Iris pigment epithelial cell (primary cell): ENCODE results near the gene ZNF267.
"Not testable (repeated sequence)": the region's sequence is repeated elsewhere in the genome, so short reads cannot be mapped to it uniquely, and the experiment has no call there.

ENCODE experiments used
- DNase-seq: peaks from one replicate; pipeline ENCODE4 v3.0.0-alpha.2; 2011; ENCODE audit warnings: low read depth

Gene ZNF267

DNA sequence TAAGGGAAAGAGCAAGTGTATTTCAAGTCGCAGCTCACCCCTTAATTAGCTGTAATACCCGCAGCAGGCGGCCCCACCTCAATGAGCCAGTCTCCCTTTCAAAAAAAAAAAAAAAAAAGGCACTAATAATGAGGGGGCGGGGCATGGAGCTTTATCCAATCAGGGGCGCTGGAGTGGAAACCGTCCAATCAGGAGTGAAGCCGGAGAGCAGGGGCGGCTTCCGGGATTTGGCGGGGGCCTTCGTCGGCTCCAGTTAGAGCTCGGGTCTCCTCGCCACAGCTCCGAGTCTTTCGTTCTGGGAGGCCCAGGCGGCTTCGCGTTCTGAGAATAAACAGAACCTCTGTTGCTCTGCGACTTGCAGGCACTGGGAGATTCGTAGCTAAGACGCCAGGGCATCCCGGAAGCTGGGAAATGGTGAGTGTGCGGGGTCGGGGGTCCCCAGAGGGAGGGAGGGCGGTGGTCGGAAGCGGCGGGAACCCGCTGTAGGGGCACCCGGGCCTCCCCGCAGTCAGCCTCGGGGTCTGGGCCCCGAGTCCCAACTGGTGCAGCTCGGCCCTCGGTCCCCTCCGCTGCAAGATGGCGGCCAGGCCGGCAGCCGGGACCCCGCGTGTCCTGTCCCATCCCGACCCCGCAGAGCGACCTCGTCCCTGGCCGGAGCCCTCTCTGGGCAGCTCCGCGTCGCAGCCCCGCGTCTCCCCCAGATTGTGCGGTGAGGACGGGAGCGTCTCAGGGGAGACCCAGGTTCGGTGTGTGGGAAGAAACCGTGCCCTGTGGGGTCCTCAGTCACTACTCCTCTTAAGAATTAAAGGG is at the start of gene ZNF267:
ZNF267 (plus strand) TSS at position 252 of the 810 bp plus-strand sequence; CDS start at position 412, 160 bp downstream.
- DNase-seq, result peak; percentile 87

DNA sequence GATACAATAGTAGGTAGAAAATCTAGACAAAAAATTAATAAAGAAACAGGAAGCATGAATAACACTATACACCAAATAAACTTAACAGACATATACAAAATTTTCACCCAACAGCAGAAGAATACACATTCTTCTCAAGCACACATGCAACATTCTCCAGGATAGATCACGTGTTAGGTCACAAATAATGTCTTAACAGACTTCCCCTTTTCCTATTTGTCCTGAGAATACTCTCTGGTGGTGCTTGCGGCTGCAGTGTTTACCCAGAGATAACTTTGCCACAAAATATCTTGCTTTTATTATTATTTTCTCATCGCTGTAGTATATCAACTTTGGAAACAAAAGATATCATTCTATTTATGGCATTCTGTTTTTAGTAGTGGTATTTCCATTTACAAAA is 40.6 kb upstream of the ZNF267 start:
- no peak for DNase-seq

GRCh38 chr16:31836396-31836795 is 37.2 kb upstream of the ZNF267 start:
- not testable (repeated sequence) for DNase-seq

DNA sequence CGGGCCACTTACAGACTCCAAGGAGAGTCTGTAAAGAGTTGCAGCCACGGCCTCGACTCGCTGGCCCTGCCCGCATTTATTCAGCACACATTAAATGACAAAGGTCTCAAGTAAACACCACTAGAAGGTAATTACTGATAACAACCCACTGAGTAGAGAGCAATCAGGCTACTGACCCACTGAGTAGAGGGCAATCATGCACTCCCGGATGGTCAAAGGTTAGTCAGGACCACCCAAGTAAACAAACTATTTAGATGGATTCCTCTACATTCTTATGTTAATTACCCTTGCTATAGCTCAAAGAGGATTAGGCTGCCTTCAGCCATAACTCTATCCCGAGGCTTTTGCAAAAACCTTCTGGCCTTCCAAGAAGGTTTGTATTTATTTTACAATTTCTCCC is 30.7 kb upstream of the ZNF267 start:
- DNase-seq, result no peak

GRCh38 chr16:31848572-31848971 is 25.0 kb upstream of the ZNF267 start:
- not testable (repeated sequence) for DNase-seq

DNA sequence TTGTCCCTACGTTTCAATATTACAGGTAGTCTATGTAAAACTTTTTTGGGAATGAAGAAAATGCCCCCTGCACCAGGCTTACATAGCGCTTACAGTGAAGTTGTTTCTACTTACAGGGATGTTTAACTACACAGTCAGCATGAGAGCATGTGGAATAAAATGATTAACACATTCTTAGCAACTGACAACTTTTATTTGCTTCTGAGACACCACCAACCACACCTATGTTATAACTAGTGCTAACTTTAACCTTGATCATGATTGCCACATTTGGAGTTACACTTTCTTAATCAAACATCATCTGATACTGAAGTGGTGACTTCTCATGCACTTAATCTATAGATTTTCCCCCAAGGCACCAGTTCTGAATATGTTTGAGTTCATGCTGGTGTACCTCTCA is 20.3 kb upstream of the ZNF267 start:
- DNase-seq, result no peak

- DNase-seq, result no peak
These were observed 13.1 kb upstream of the ZNF267 start for GRCh38 chr16:31860508-31860907.

- no peak for DNase-seq
These were observed 12.2 kb upstream of the ZNF267 start for GRCh38 chr16:31861455-31861854.

DNA sequence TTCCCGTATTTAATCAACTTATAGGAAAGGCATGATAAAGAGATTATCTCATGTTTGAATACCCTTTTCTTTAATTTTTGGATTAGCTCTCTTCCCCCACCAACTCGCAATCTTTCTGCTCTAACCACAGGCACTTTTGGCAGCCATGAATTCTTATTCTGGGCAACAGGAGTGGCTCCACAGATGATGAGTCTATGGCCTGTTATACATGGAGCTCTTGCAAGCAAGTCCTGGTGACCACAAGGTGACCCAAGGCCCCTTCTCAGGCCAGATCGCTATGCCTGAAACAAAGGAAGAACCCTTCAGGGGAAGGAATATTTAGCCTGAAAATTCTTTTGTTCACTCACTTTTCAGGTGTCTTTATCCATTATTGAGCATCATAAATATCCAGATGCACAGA is 10.8 kb upstream of the ZNF267 start:
- no peak for DNase-seq

DNA sequence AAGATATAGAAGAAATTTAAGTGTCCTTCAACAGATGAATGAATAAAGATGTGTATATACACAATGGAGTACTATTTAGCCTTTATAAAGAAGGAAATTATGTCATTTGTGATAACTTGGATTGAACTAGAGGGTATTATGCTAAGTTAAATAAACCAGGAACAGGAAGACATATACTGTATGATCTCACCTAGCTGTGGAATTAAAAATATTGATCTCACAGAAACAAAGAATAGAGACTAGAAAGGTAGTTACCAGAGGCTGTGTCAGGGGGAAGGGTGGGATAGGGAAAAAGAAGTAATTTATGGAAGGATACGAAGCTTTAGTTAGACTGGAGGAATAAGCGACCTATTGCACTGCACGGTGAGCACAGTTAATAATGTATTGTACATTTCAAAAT is 5.4 kb upstream of the ZNF267 start:
- DNase-seq, result no peak

GRCh38 chr16:31868691-31869167 is 4.9 kb upstream of the ZNF267 start:
- peak; percentile 65 for DNase-seq

DNA sequence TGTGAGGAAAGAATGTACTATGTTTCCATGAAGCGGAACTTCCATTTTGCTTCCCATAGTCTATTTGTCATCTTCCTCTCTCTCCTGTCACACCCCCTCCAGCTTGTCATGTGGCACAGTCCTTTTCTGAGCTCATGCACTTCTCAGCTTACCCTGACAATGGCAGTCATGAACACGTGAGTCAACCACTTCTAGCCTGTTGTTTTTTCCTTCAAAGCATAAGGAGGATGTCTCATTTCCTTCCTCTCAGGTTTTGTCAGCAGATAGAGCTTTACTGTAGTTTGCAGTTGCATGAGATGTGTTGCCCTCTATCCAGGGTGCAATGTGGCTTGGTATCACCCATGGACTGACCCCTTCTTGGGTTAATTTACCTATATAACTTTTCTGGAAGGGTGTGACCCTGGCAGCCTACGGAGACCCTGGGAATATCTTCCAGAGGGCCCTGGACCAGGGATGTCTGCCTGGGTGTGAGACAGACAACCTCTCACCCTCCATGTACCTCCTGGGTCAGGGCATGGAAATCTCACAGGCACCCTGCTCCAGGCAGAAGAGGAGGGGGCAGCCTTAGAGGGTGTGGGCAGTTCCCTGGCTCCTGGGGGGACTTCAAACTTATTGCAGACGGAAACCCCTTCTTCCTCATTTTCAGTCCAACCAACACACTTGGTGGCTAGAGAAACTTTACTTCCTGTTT is 4.0 kb upstream of the ZNF267 start:
- DNase-seq, result peak; percentile 92

DNA sequence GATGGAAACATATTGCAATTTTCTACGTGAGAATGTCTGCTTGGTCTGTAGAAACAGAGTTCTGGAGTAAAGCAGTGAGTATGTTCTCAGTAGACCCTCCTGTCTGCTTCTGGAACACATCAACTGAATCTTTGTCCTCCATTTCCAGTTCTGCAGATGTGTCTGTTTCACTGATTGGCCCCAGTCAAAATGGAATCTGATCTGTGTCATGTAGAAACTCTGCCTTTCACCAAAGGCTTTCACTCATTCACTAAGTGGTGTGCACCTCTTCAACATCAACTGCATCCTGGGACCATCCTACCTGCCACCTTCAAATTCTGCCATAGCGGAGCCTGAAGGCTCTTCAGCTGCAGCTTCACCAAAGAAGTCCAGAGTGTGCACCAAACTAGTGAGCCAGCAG is 2.8 kb upstream of the ZNF267 start:
- DNase-seq, result no peak

DNA sequence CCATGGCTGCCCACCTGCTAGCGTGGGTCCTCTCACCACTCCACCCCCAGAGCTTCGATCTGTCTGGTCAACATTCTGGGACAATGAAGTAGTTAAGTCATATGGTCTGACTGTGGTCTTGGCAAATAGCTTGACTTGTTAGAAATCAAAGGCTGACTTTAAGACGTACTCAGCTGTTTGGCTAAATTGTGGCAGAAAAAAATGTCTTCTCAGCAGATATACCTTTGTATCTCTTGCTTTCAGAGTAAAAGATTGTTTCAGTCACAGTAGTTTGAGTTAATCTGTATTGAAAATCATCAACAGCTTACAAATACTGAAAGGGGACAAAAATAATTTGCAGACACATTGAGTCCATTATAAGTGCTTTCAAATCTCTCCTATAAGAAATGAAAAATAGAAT is 2.1 kb upstream of the ZNF267 start:
- no peak for DNase-seq

DNA sequence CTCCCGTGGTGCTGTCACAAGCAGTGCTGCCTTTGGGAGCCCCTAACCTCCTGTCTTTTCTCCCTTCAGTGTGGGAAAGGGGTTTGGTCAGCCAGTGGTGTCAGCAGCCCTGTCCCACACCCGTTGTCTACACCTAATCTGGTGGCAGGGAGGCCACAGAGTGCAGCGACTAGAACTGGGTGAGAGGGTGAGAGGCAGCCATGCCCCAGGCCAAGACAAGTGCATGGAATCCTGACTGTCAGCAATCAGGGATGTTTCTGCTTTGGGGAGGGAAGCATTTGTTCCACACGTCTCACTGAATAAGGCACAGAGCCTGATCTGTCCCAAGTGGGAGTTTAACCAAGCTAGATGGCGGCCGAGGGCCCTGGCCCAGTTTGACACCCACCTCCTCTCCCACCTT is 1.4 kb upstream of the ZNF267 start:
- no peak for DNase-seq

DNA sequence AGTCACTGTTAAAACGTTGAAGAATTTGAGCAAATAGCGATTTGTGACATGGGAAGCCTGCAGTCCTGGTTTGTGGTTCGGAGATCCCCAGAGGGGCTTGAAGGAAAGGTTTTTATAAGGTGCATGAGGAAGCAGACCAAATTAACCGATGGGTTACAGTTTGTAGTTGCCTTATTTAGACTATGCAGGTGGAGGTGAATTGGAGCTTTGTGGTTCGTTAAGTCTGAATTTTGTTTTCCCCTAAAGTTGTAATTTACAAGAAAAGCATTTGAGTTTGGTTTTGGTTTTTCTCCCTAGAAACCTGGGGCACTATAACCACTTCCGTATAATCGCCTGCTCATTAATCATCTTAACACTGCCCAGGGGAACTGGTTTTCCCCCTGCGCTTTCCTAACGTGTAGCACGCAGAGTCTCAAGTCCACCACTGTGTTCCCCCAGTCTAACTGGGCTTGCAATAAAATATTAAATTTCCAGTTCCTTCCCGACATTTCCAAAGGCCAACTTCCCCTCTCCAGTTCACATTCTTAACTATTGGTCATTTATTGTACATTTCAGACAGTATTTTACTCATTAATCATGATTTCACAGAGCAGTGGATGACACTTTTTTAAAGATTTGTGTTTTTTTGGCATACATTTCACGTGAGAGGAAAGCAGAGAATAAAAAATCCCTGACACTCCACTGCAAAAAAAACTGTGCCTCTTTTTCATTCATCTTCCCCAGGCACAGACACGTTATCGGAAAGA is 932 bp downstream of the ZNF267 start:
- peak; percentile 65 for DNase-seq

GRCh38 chr16:31875112-31875803 is 1.7 kb downstream of the ZNF267 start:
- DNase-seq, result peak; percentile 41

DNA sequence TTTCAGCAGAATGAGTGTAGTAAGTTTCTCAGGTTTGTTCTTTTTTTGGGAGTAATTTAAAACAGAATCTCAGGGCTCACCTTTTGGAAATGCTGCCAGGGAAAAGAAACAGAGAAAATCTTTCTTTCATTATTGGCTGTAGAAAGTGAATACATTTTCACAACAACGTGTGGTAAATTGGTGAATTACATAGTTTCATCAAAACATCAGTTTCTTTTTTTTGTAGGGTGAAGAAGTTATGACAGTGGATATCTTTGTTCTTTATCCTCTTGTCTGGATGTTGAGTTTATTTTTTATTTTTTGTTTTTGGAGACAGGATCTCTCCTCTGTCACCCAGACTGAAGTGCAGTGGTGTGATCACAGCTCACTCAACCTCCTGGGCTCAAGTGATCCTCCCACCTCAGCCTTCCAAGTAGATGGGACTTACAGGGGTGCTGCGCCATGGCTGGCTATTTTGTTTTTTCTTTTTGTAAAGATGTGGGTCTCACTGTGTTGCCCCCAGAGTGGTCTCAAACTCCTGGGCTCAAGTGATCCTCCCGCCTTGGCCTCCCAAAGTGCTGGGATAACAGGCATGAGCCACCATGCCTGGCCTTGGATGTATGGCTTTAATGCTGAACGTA is 2.4 kb downstream of the ZNF267 start:
- DNase-seq, result no peak

DNA sequence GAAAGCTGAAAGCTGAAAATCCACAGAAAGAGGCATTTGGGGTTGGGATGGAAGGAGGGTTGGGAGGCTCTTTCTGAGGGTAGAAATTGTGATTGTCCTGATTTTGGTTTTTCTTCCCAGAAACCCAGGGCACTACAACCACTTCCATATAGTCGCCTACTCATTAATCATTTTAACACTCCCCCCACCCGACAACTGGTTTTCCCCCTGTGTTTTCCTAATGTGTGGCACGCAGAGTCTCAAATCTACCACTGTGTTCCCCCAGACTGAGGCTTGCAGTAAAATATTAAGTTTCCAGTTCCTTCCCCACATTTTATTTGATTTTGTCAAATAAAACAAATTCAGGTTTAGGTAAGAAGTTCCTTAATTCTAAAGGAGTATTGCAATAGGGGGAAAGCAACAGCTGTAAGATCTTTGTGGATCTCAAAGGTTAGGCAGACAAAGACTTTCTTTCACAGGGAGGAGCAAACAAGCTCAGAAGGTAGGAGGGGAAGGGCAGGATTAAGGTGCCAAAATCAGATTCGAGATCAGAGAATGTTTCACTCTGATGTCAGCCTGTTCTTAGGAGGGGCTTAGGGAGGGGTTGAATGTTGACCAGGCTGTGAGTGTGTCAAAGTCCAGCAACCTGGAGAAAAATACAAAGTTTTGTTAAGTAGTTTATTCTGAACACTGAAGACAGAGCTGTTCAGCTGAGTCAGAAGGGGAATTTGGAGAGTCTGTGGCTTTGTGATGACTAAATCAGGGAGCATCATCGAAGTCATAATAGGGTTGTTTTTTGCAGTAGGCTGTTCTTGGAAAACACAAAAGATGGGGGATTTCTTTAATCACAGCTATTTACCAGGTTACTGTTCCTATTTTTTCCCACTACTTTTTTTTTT is 3.6 kb downstream of the ZNF267 start:
- peak; percentile 97 for DNase-seq

DNA sequence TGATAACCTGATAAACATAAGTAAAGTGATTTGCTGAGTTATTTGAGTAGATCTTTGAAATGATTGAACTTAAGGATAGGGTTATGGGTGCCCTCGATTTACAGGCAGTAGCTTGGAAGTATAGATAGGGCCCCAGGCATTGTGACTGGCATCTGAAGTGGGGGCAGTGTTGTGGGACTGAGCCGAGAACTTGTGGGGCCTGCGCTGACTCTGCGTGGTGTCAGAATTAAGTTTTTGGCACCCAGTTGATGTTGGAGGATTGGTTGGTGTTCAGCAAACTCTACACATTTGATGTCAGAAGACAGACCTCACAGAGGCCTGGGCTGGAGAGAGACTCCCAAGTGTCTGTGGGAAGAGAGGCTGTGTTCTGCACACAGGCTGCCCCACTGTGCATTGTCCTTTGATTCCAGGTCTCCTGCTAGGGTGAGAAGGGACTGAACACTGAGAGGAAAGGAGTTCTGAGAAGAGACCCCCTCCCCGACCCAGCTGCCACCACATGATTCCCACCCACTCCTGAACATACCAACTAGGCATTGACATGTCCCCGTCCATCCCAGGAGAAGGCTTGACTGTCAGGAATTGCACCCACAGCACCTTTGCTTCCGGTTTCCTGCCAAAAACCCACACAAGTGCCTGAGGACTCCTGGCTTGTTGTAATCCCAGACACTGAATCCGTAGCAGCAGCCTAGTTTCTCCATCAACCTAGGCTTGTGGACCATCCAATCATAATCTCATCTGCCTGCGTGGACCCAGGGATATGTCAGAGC is 4.5 kb downstream of the ZNF267 start:
- DNase-seq, result no peak
